A549 treated with RU486 at 1 μM for 4 hours (cell line): ENCODE measurements around the gene DTX3L. TPM values are rescaled to one million over a fixed set of nuclear protein-coding genes. Genes with fewer than 3 reads are reported as not detected.

Source experiments
- total RNA-seq: library from RNA; stranded (reverse); fragments of 200-300 nt; extraction: Qiagen RNA extraction; gene quantifications from 5 replicates; pipeline ENCODE4 v1.2.3, GENCODE V29; 2022; ENCODE audit warnings: low read depth

The DTX3L gene
- 6.0 to 9.4 TPM (median 8.1 TPM) in 5 replicates for total RNA-seq

DNA sequence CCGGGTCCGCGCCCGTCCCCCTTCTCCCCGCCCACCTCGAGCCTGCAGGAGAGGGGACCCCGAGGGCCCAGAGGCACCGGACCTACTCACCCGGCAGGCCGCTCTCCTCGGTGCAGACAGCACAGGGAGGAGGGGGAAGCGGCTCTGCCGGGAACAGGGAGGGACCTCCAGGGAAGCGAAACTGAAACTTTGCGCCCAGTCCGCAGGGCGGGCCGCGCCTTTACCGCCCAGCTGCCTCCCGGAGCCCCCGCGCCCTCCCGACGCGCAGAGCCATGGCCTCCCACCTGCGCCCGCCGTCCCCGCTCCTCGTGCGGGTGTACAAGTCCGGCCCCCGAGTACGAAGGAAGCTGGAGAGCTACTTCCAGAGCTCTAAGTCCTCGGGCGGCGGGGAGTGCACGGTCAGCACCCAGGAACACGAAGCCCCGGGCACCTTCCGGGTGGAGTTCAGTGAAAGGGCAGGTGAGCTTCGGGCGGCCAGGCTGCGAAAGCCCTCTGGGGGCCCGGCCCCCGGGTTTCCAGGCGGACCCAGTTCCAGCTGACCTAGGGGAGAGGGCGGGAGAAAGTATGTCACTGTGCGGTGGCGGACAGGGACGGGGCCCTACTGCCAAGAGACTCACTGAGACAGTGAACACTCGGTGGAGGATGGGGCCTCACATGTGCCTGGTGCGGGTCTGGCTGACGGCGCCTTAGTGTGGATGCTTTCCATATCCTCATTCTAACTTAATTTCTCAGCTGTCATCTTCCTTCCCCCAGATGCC, at the start of gene DTX3L, which contains the start of gene PARP9:
Gene DTX3L (plus strand): TSS at position 184 of the 758 bp plus-strand sequence. CDS start 89 bp downstream, at position 273.
Gene PARP9 (minus strand): TSS at position 146 of the 758 bp plus-strand sequence. CDS start 4,680 bp downstream, outside the sequence.

GRCh38 chr3:122577409-122578031, 13.4 kb downstream of the DTX3L start, which contains the start of gene PARP15:
PARP15 (plus strand) TSS chr3:122577650; CDS start chr3:122577668, 18 bp downstream.

Other genes starting within 250 kb of the DTX3L start
- gene CSTA, start 239.1 kb upstream of the DTX3L start, total RNA-seq: 0.73 to 1.9 TPM (median 0.97 TPM) in 5 replicates
- gene MIX23, start 181.1 kb upstream of the DTX3L start, total RNA-seq: 49.8 to 79.3 TPM (median 55.4 TPM) in 5 replicates
- 33.7 to 40.0 TPM (median 38.6 TPM) in 5 replicates for gene FAM162A, start 180.2 kb upstream of the DTX3L start, total RNA-seq
- 1.8 to 3.5 TPM (median 3.0 TPM) in 5 replicates for gene WDR5B, start 148.3 kb upstream of the DTX3L start, total RNA-seq
- gene KPNA1, start 49.4 kb upstream of the DTX3L start, total RNA-seq: 55.3 to 67.2 TPM (median 62.3 TPM) in 5 replicates
- 5.0 to 5.9 TPM (median 5.4 TPM) in 5 replicates for gene PARP9, start within 50 bp of the DTX3L start, total RNA-seq
- not detected in 5 replicates for gene PARP15, start 13.3 kb downstream of the DTX3L start, total RNA-seq
- gene PARP14, start 116.5 kb downstream of the DTX3L start, total RNA-seq: 7.9 to 12.4 TPM (median 9.1 TPM) in 5 replicates
- gene HSPBAP1, start 229.5 kb downstream of the DTX3L start, total RNA-seq: 5.0 to 6.7 TPM (median 6.1 TPM) in 5 replicates
- 10.7 to 16.4 TPM (median 14.3 TPM) in 5 replicates for gene SLC49A4, start 230.7 kb downstream of the DTX3L start, total RNA-seq